ENCODE results near the gene PRG2. TPM values are rescaled to one million over a fixed set of nuclear protein-coding genes. Genes with fewer than 3 reads are reported as not detected.

The PRG2 gene
- total and polyA plus RNA-seq, 9 of the 15 experiments (the other 6 are each of a cell fraction or from before 2014, with no cell fraction given) = 1.8 to 78.0 (median 26.6) TPM

- TF ChIP-seq ZNF280A (IDR thresholded peaks at IDR 0.05; ENCODE audit: low read depth, partially characterized antibody) (no peak), E2F5 (CRISPR knock-in tag; IDR thresholded peaks at IDR 0.05) (no peak), ZNF436 (CRISPR knock-in tag; IDR thresholded peaks at IDR 0.05) (no peak), ZNF79 (CRISPR knock-in tag; IDR thresholded peaks at IDR 0.05; ENCODE audit: low read depth) (no peak), FUS (optimal IDR thresholded peaks at IDR 0.05; ENCODE audit: low read depth, low read length) (peak; percentile 61), BRD4 (IDR thresholded peaks at IDR 0.05) (no peak), ZBED1 (IDR thresholded peaks at IDR 0.05) (no peak), POLR2B (IDR thresholded peaks at IDR 0.05; ENCODE audit: low read depth, partially characterized antibody) (peak; percentile 85), ZBTB33 (CRISPR knock-in tag; IDR thresholded peaks at IDR 0.05) (peak; percentile 48), ZNF668 (CRISPR knock-in tag; IDR thresholded peaks at IDR 0.05) (no peak), SRF (CRISPR knock-in tag; IDR thresholded peaks at IDR 0.05) (no peak), GABPA (tag; conservative IDR thresholded peaks at IDR 0.05; ENCODE audit: low read depth) (peak; percentile 85), ZNF445 (CRISPR knock-in tag; IDR thresholded peaks at IDR 0.05; ENCODE audit: low read depth) (no peak), ARID3B (CRISPR knock-in tag; IDR thresholded peaks at IDR 0.05; ENCODE audit: borderline replicate concordance) (no peak), ZFP1 (CRISPR knock-in tag; IDR thresholded peaks at IDR 0.05) (no peak), YY1 (IDR thresholded peaks at IDR 0.05; ENCODE audit: borderline replicate concordance in 1 of 3, control insufficient read depth in 1 of 3, extremely low read depth in 1 of 3, insufficient read depth in 3 of 3, insufficient read length in 1 of 3, insufficient replicate concordance in 2 of 3, low read depth in 1 of 3, low read length in 2 of 3) (peak in 2 of 3 experiments; percentile 73 to 89), ZFPM2 (CRISPR knock-in tag; IDR thresholded peaks at IDR 0.05) (no peak), MEF2A (IDR thresholded peaks at IDR 0.05; ENCODE audit: control insufficient read depth, low read depth, low read length) (no peak)
- TF ChIP-seq, protein P1, sequence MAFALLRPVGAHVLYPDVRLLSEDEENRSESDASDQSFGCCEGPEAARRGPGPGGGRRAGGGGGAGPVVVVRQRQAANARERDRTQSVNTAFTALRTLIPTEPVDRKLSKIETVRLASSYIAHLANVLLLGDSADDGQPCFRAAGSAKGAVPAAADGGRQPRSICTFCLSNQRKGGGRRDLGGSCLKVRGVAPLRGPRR (CRISPR knock-in tag; IDR thresholded peaks at IDR 0.05) = no peak
- TF ChIP-seq, protein P2, sequence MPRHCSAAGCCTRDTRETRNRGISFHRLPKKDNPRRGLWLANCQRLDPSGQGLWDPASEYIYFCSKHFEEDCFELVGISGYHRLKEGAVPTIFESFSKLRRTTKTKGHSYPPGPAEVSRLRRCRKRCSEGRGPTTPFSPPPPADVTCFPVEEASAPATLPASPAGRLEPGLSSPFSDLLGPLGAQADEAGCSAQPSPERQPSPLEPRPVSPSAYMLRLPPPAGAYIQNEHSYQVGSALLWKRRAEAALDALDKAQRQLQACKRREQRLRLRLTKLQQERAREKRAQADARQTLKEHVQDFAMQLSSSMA (CRISPR knock-in tag; IDR thresholded peaks at IDR 0.05) = no peak
Measured at GRCh38 chr11:57426929-57427726, 36.7 kb upstream of the PRG2 start, which contains the start of gene SLC43A3 (continued).

All from K562 (cell line).